ENCODE data around the gene UFSP2. TPM values are rescaled to one million over a fixed set of nuclear protein-coding genes. Genes with fewer than 3 reads are reported as not detected.

UFSP2 gene
- total RNA-seq, 4 donors from 2014 or later: 22.5 to 44.8 (median 26.4) TPM

DNA sequence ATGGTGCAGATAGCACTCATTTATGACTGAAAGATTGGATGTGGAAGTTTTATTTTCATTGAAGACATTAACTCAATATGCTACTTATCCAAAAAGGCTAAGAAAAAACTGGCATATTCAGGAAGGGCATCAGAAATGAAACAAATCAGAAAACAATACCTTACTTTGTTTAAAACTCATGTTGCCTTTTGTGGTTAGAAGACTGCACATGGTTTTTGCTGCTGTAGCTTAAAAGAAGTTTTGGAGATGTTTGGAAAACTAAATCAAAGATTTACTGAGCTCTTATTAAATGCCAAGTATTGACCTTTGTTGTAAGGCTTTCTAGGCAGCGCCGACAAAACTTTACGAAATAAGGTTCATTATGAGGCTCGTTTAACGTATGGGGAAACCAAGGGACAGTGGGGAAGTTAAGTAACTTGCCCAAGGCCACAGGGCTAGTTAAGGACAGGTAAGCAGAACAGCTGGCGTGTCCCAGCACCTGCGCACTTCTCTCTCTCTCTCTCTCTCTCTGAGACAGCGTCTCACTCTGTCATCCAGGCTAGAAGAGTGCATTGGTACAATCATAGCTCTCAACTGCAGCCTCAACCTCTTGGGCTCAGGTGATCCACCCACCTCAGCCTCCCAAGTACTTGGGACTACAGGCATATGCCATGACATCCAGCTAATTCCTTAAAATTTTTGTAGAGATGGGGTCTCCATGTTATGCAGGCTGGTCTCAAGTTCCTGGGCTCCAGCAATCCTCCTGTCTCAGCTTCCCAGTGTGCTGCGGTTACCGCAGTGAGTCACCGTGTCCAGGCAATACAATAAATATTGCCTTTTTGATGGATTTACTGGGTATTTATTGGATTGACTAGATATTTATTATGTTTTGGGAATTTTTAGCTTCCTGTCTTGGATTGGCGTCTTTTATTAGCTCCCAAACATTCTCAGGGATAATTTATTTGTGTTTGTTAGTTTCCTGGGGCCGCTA, 46.2 kb downstream of the UFSP2 start:
- DNase-seq (ENCODE audit: low spot score) (no peak), ATAC-seq (ENCODE audit: low FRiP score) (no peak)
- TF ChIP-seq, protein P1, sequence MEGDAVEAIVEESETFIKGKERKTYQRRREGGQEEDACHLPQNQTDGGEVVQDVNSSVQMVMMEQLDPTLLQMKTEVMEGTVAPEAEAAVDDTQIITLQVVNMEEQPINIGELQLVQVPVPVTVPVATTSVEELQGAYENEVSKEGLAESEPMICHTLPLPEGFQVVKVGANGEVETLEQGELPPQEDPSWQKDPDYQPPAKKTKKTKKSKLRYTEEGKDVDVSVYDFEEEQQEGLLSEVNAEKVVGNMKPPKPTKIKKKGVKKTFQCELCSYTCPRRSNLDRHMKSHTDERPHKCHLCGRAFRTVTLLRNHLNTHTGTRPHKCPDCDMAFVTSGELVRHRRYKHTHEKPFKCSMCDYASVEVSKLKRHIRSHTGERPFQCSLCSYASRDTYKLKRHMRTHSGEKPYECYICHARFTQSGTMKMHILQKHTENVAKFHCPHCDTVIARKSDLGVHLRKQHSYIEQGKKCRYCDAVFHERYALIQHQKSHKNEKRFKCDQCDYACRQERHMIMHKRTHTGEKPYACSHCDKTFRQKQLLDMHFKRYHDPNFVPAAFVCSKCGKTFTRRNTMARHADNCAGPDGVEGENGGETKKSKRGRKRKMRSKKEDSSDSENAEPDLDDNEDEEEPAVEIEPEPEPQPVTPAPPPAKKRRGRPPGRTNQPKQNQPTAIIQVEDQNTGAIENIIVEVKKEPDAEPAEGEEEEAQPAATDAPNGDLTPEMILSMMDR (IDR thresholded peaks at IDR 0.05): no peak

DNA sequence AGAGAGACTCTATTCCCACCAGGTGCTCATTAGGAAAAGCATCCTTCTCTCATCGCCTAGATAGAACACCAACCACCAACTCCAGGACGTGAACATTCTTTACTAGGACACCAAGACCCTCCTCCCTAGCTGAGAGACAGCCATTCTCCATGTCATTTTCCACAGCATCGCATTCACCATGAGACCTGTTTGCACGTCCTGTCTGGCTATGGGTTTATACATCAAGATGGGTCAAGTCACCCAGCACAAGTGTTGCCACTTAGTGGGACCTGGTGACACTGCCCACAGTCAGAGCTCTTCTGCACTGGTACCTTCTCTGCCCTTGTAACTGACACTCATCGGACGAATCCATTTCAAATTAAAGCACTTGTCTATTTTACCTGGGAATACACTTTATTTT, 47.5 kb downstream of the UFSP2 start:
- TF ChIP-seq, protein P1 (IDR thresholded peaks at IDR 0.05): no peak
- no peak for ATAC-seq (ENCODE audit: low FRiP score)
- no peak for DNase-seq (ENCODE audit: low spot score)

DNA sequence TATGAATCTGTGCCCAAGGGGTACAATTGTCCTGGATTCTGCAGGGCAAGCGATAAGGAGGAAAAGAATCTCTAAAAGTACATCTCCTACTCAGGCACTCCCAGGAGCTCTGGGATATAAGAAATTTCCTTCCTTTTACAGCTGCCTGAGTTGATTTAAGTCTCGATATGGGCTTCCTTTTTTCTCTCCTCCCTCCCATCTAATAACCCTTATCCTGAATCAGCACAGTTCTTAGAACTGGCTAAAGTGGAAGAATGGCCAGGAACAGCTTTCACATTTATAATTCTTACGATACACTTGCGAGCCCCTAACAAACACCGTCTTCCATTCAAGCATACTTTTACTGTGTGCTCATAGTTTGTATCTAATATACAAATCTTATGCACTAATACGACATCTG, 51.2 kb downstream of the UFSP2 start:
- DNase-seq (ENCODE audit: low spot score) (no peak), ATAC-seq (ENCODE audit: low FRiP score) (no peak)
- TF ChIP-seq, protein P1 (IDR thresholded peaks at IDR 0.05): no peak

DNA sequence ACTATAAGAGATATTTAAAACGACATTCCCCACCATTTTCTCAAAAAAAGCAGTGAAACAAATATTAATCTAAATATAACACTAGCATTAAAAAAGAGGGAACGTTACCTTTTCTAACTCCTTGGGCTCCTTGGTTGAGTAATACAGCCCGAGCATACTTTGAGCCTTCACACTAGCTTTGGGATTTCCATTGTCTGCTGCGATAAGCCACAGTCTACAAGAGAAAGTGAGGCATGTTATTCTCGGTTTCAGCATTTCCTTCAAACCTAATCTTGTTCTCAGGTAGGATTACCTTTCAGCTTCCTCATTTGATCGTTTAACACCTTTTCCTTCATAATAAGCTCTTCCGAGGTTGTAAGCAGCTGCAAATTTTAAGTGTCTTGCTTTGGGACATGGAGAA, 51.7 kb downstream of the UFSP2 start:
- ATAC-seq (ENCODE audit: low FRiP score) (no peak), DNase-seq (ENCODE audit: low spot score) (no peak)
- TF ChIP-seq, protein P1 (IDR thresholded peaks at IDR 0.05): no peak

DNA sequence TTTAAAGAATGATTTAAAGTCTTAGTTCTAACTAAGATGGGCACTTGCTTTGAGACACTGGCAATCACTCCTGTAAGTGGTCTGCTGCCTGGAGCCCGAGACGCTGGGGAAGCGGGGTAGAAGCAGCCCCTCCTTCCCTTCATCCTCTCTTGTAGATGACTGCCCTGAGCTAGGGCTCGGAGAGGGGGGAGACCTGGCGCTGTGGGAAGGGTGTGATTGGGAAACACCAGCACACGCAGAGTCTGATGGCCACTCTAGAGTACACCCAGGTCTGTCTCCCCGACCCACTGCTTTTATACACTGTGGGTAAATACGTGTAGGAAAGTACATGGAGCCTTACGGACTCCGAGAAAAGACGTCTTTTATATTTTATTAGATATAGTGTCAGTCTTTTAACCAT, 54.1 kb downstream of the UFSP2 start:
- ATAC-seq (ENCODE audit: low FRiP score): no peak
- TF ChIP-seq, protein P1 (IDR thresholded peaks at IDR 0.05): no peak
- no peak for DNase-seq (ENCODE audit: low spot score)

DNA sequence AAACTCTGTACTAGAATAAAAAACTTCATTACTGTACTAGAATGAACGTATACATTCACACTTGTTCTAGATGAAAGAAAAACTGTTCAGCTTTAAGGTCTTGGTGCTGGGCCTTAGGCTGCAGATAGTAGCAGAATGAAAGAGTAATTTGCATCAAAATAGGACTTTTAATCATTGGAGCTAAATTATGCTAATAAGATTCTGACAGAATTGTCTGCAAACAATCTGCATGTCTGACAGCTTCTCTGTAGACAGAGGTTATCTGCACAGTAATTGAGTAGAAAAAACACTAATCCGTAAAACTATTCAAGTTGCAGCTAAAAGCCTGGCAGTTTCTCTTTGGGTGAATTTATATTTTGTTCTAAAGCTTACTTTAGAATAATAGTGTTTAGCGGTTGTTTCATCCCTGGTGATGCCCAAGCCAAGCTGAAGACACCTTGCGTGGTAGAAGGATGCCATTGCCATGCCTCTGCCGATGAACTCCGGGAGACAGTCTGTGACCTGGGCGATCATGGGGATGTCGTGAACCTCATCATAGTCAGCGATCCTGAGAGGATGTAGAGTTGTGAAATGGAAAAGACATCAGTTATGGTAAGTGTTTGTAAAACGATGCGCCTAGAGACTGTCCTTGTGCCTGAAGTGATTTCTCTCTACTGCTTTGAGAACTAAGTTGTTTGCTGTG, 55.4 kb downstream of the UFSP2 start:
- no peak for DNase-seq (ENCODE audit: low spot score)
- no peak for ATAC-seq (ENCODE audit: low FRiP score)
- TF ChIP-seq, protein P1 (IDR thresholded peaks at IDR 0.05): no peak

All from omental fat pad (tissue), 4 donors.